Stimulated activated CD8-positive, alpha-beta memory T cell treated with anti-CD3 and anti-CD28 coated beads, Interleukin-4, amount 100 ng/mL, for 48 hours (primary cell): Measurements from ENCODE around the gene TRIM71.
"Not testable (repeated sequence)": the region's sequence is repeated elsewhere in the genome, so short reads cannot be mapped to it uniquely, and the experiment has no call there.

Experiments used
- DNase-seq: peaks from one replicate; pipeline ENCODE4 v3.0.0-alpha.2; 2020

TRIM71 gene

GRCh38 chr3:32817558-32818228, at the start of gene TRIM71:
TSS of gene TRIM71 (plus strand) at chr3:32817997. CDS start at chr3:32818081, 84 bp downstream.
- DNase-seq = peak; percentile 38

GRCh38 chr3:32778389-32778788, 39.4 kb upstream of the TRIM71 start:
- DNase-seq = peak; percentile 33

GRCh38 chr3:32780071-32780734, 37.6 kb upstream of the TRIM71 start:
- no peak for DNase-seq

GRCh38 chr3:32780735-32781210, 37.0 kb upstream of the TRIM71 start:
- peak; percentile 28 for DNase-seq

- DNase-seq = peak; percentile 86
Observed at GRCh38 chr3:32781211-32781968, 36.4 kb upstream of the TRIM71 start.

GRCh38 chr3:32781969-32782270, 35.9 kb upstream of the TRIM71 start:
- DNase-seq = not testable (repeated sequence)

GRCh38 chr3:32782407-32782806, 35.4 kb upstream of the TRIM71 start:
- DNase-seq = no peak

- no peak for DNase-seq
Observed at GRCh38 chr3:32791833-32792232, 26.0 kb upstream of the TRIM71 start.

- no peak for DNase-seq
Observed at GRCh38 chr3:32794487-32795308, 23.1 kb upstream of the TRIM71 start.

GRCh38 chr3:32796384-32796950, 21.3 kb upstream of the TRIM71 start:
- not testable (repeated sequence) for DNase-seq

GRCh38 chr3:32797776-32798175, 20.0 kb upstream of the TRIM71 start:
- no peak for DNase-seq

- DNase-seq = not testable (repeated sequence)
Observed at GRCh38 chr3:32801440-32801839, 16.4 kb upstream of the TRIM71 start.

GRCh38 chr3:32813180-32813579, 4.6 kb upstream of the TRIM71 start:
- DNase-seq = no peak

GRCh38 chr3:32814361-32814760, 3.4 kb upstream of the TRIM71 start:
- no peak for DNase-seq

- DNase-seq = no peak
Observed at GRCh38 chr3:32815841-32816438, 1.9 kb upstream of the TRIM71 start.

GRCh38 chr3:32816439-32817256, 1.1 kb upstream of the TRIM71 start:
- DNase-seq = peak; percentile 45

GRCh38 chr3:32817257-32817557, 590 bp upstream of the TRIM71 start:
- peak; percentile 26 for DNase-seq

GRCh38 chr3:32818229-32818969, 602 bp downstream of the TRIM71 start:
- peak; percentile 31 for DNase-seq

GRCh38 chr3:32818970-32819511, 1.2 kb downstream of the TRIM71 start:
- no peak for DNase-seq
